Stomach (tissue), 4 donors: ENCODE data around the gene C9orf43.

Experiments used
- EP300 ChIP-seq: sonication (generic); formaldehyde crosslinking; IDR thresholded peaks from one replicate; pipeline ENCODE4 v1.6.1; 2017; ENCODE audit warnings: antibody characterized with exemption
- POLR2A ChIP-seq, 4 donors: fragments of 450-650 bp; IDR thresholded peaks; one replicate each; pipeline ENCODE4 v1.6.1; 2016; ENCODE audit warnings: antibody characterized with exemption in 4 of 4, control low read depth in 2 of 4, mild to moderate bottlenecking in 1 of 4, moderate library complexity in 1 of 4
- TF ChIP-seq, protein P1 (sequence below), 7 experiments: fragments of 450-650 bp in 4 of 7; fragments of 200-600 bp in 3 of 7; sonication (generic) in 3 of 7; IDR thresholded peaks; one replicate each; pipeline ENCODE4 v1.5.1; 2016 to 2019; ENCODE audit warnings: antibody characterized with exemption in 7 of 7, control low read depth in 2 of 7, mild to moderate bottlenecking in 1 of 7

DNA sequence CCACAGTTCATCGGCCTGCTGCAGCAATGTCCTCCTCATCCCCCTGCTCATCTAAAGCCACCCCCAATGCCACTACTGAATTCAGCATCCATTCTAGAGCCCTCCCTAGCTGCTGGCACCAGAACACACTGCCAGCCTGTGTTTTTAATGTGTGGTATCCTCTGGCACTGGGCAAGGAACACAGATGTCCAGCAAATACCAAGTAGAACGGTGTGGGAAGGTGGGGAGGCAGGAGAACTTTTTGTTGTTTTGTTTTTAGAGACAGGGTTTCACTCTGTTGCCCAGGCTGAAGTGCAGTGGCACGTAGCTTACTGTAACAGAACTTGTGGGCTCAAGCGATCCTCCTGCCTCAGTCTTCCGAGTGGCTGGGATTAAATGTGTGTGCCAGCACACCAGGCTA, 38.5 kb upstream of the C9orf43 start:
- TF ChIP-seq, protein P1, sequence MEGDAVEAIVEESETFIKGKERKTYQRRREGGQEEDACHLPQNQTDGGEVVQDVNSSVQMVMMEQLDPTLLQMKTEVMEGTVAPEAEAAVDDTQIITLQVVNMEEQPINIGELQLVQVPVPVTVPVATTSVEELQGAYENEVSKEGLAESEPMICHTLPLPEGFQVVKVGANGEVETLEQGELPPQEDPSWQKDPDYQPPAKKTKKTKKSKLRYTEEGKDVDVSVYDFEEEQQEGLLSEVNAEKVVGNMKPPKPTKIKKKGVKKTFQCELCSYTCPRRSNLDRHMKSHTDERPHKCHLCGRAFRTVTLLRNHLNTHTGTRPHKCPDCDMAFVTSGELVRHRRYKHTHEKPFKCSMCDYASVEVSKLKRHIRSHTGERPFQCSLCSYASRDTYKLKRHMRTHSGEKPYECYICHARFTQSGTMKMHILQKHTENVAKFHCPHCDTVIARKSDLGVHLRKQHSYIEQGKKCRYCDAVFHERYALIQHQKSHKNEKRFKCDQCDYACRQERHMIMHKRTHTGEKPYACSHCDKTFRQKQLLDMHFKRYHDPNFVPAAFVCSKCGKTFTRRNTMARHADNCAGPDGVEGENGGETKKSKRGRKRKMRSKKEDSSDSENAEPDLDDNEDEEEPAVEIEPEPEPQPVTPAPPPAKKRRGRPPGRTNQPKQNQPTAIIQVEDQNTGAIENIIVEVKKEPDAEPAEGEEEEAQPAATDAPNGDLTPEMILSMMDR (IDR thresholded peaks at IDR 0.05) = no peak
- no peak for TF ChIP-seq EP300
- no peak for TF ChIP-seq POLR2A (IDR thresholded peaks at IDR 0.05)
